ENCODE data around the gene REC8. TPM values are rescaled to one million over a fixed set of nuclear protein-coding genes. Genes with fewer than 3 reads are reported as not detected.

Gene REC8
- total RNA-seq, 1 donor from 2014 or later = 1.6 TPM

- peaks cover 41% of the 10 kb centered on the region for H3K4me1 ChIP-seq
- peaks cover 71% of the 10 kb centered on the region for H3K36me3 ChIP-seq
- H3K4me3 ChIP-seq = no peak overlapping the region
- intact Hi-C loops (cut with micrococcal nuclease) = no loop called here
- no peaks in the 10 kb centered on the region for H3K27me3 ChIP-seq (ENCODE audit: low read depth)
- DNase-seq = no peak
- no peaks in the 10 kb centered on the region for H3K9me3 ChIP-seq (replicated peaks)
- no peak for TF ChIP-seq CTCF (IDR thresholded peaks at IDR 0.05; ENCODE audit: borderline replicate concordance)
- H3K27ac ChIP-seq (replicated peaks) = no peak overlapping the region
These were observed 21.3 kb upstream of the REC8 start for GRCh38 chr14:24150567-24150966.

DNA sequence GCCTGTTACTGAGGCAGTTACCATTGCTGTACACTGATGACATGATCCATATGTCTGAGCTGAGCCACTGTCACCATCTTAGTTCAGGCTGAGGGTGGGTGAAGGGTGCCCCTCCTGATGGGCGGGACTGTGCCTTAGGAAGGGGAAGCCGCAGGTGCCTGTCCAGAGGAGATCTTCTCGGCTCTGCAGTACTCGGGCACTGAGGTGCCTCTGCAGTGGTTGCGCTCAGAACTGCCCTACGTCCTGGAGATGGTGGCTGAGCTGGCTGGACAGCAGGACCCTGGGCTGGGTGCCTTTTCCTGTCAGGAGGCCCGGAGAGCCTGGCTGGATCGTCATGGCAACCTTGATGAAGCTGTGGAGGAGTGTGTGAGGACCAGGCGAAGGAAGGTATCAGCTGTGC is 20.9 kb upstream of the REC8 start:
- peaks cover 76% of the 10 kb centered on the region for H3K36me3 ChIP-seq
- intact Hi-C loops (cut with micrococcal nuclease) = no loop called here
- no peaks in the 10 kb centered on the region for H3K27me3 ChIP-seq (ENCODE audit: low read depth)
- peaks cover 37% of the 10 kb centered on the region for H3K4me1 ChIP-seq
- no peak overlapping the region for H3K27ac ChIP-seq (replicated peaks)
- no peak for DNase-seq
- H3K4me3 ChIP-seq = no peak overlapping the region
- TF ChIP-seq CTCF (IDR thresholded peaks at IDR 0.05; ENCODE audit: borderline replicate concordance) = no peak
- no peaks in the 10 kb centered on the region for H3K9me3 ChIP-seq (replicated peaks)

- peaks cover 33% of the 10 kb centered on the region for H3K4me1 ChIP-seq
- H3K9me3 ChIP-seq (replicated peaks) = no peaks in the 10 kb centered on the region
- DNase-seq = no peak
- intact Hi-C loops (cut with micrococcal nuclease) = no loop called here
- peaks cover 81% of the 10 kb centered on the region for H3K36me3 ChIP-seq
- H3K4me3 ChIP-seq = no peak overlapping the region
- no peak overlapping the region for H3K27ac ChIP-seq (replicated peaks)
- H3K27me3 ChIP-seq (ENCODE audit: low read depth) = no peaks in the 10 kb centered on the region
- TF ChIP-seq CTCF (IDR thresholded peaks at IDR 0.05; ENCODE audit: borderline replicate concordance) = no peak
These were observed 20.3 kb upstream of the REC8 start for GRCh38 chr14:24151404-24152080.

DNA sequence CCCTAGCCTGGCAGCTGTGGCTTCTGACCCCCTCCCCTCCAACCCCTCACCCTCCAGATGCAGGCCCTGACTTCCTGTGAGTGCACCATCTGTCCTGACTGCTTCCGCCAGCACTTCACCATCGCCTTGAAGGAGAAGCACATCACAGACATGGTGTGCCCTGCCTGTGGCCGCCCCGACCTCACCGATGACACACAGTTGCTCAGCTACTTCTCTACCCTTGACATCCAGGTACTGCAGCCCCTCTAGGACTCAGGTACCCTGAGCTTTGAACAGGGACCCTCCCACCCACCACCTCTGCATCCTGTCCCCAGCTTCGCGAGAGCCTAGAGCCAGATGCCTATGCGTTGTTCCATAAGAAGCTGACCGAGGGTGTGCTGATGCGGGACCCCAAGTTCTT is 16.8 kb upstream of the REC8 start:
- Histone ChIP-seq H3K4me3 (no peak overlapping the region), H3K4me1 (peaks cover 1% of the 10 kb centered on the region), H3K9me3 (replicated peaks) (no peaks in the 10 kb centered on the region), H3K36me3 (peaks cover 91% of the 10 kb centered on the region), H3K27ac (replicated peaks) (no peak overlapping the region), H3K27me3 (ENCODE audit: low read depth) (no peaks in the 10 kb centered on the region)
- TF ChIP-seq CTCF (IDR thresholded peaks at IDR 0.05; ENCODE audit: borderline replicate concordance) = no peak
- intact Hi-C loops (cut with micrococcal nuclease) = no loop called here
- no peak for DNase-seq

DNA sequence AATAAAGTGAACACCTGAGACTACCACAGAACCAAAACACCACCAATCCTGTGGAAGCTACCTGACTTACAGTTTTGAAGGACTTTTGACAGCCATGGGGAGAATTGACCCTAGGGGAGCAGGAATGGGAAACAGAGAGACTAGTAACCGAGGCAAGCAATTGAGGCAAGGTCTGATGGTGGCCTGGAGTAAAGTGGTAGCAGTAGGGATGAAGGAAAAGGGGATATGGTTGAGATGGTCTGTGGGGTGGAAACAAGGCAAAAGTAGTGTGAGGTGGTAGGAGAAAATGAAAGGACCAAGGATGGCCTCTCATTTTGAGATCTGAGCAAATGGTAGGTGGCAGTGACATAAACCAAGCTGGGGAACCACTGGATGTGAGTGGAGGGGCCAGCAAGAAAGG is 15.0 kb upstream of the REC8 start:
- Histone ChIP-seq H3K4me1 (peaks cover 17% of the 10 kb centered on the region), H3K4me3 (no peak overlapping the region), H3K27ac (replicated peaks) (no peak overlapping the region), H3K36me3 (peaks cover 80% of the 10 kb centered on the region), H3K9me3 (replicated peaks) (no peaks in the 10 kb centered on the region), H3K27me3 (ENCODE audit: low read depth) (no peaks in the 10 kb centered on the region)
- no peak for DNase-seq
- intact Hi-C loops (cut with micrococcal nuclease) = no loop called here
- TF ChIP-seq CTCF (IDR thresholded peaks at IDR 0.05; ENCODE audit: borderline replicate concordance) = no peak

Measured in left ventricle myocardium inferior (tissue), 1 donor.